Measurements from ENCODE around the gene KLHL6. TPM values are rescaled to one million over a fixed set of nuclear protein-coding genes. Genes with fewer than 3 reads are reported as not detected.

The KLHL6 gene
- total and polyA plus RNA-seq, 2 of the 8 experiments (the other 6 are each of a cell fraction or from before 2014, with no cell fraction given), result 0.05 TPM; not detected in 1

DNA sequence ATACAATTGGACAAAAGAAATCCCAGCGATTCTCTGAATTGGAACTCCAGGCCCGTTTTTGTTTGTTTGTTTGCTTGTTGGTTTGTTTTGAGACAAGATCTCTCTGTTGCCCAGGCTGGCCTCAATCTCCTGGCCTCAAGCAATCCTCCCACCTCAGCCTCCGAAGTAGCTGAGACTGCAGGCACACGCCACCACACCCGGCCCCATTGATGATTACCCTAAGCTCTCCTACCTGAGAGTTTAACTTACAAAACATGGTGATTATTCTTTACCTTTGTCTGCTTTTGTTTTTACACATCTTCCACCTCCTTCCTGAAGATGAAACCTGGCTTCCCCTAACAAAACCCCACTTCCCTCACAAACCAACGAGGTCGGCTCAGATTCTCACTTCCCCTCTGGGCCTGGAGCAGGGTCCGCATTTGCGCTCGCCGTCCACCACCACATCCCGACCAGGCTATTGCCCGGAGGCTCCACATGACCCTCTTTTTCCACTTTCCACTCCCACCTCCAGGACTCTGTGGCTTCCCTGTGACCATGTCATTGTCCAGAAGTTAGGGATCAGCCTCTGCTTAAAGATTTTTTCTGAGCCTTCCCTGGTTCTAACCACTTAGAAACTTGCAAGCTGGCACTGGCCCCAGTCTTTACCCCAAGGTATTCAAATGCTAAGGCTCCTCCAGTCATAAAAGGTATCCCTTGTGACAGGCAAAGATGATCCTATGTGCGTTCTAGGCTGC is 14.8 kb downstream of the KLHL6 start:
- Histone ChIP-seq H2AFZ (ENCODE audit: low read length) (no peak overlapping the region), H3K79me1 (ENCODE audit: low read depth, low read length) (no peaks in the 10 kb centered on the region), H3K23ac (ENCODE audit: insufficient read length) (no peak overlapping the region), H2BK12ac (ENCODE audit: low read depth, low read length) (no peak overlapping the region), H2AK5ac (ENCODE audit: low read depth, low read length) (no peak overlapping the region), H3K4me3 (ENCODE audit: extremely low read depth in 1 of 4, insufficient read depth in 2 of 4, low read depth in 3 of 4, low read length in 4 of 4) (no peak overlapping the region), H3K14ac (ENCODE audit: insufficient read length) (no peak overlapping the region), H3K4me1 (replicated peaks in 1 of 4; ENCODE audit: control insufficient read depth in 3 of 4, insufficient read depth in 4 of 4, low read length in 3 of 4) (peaks cover 0 to 7% (median 1%) of the 10 kb centered on the region in 4 experiments; a peak in 3 of 7 replicates), H3K9ac (replicated peaks in 1 of 4; ENCODE audit: extremely low read depth in 1 of 4, low read depth in 3 of 4, low read length in 3 of 4) (no peak overlapping the region), H4K20me1 (replicated peaks in 1 of 2; ENCODE audit: control insufficient read depth in 1 of 2, insufficient read depth in 2 of 2, low read length in 2 of 2) (no peaks in the 10 kb centered on the region), H4K8ac (ENCODE audit: extremely low read depth, insufficient read depth, low read length) (peak overlapping the region; percentile 58; the same call in 1 of the 2 replicates), H3K18ac (ENCODE audit: extremely low read depth, low read length) (no peak overlapping the region), H3K79me2 (ENCODE audit: control insufficient read depth in 1 of 2, insufficient read depth in 2 of 2, low read length in 2 of 2) (no peaks in the 10 kb centered on the region), H2BK20ac (ENCODE audit: low read length) (no peak overlapping the region), H3K4me2 (ENCODE audit: insufficient read depth in 1 of 2, low read depth in 2 of 2, low read length in 2 of 2) (no peak overlapping the region), H2BK5ac (ENCODE audit: low read depth, low read length) (no peak overlapping the region), H3K4ac (replicated peaks; ENCODE audit: insufficient read length, low read depth, low read length) (no peak overlapping the region), H3K56ac (replicated peaks; ENCODE audit: insufficient read length, low read depth, low read length) (no peak overlapping the region), H4K5ac (ENCODE audit: insufficient read length, low read depth, low read length) (no peak overlapping the region), H2BK120ac (replicated peaks; ENCODE audit: low read depth, low read length) (no peak overlapping the region), H3K27me3 (replicated peaks in 1 of 4; ENCODE audit: control insufficient read depth in 3 of 4, extremely low read depth in 1 of 4, insufficient read depth in 3 of 4, low read length in 3 of 4) (no peaks in the 10 kb centered on the region), H3K27ac (ENCODE audit: low read depth, low read length) (no peak overlapping the region), H3K23me2 (ENCODE audit: low read depth, low read length) (no peaks in the 10 kb centered on the region; the same call in 1 of the 2 replicates), H4K91ac (replicated peaks; ENCODE audit: insufficient read length, low read length) (no peak overlapping the region), H3K36me3 (ENCODE audit: control insufficient read depth in 2 of 4, insufficient read depth in 4 of 4, low read length in 3 of 4) (no peaks in the 10 kb centered on the region), H3K9me3 (ENCODE audit: insufficient read depth in 2 of 2, low read depth in 1 of 2, low read length in 1 of 2) (no peaks in the 10 kb centered on the region), H2BK15ac (ENCODE audit: low read length) (no peak overlapping the region)
- DNase-seq (ENCODE audit: low read depth in 1 of 2, low spot score in 2 of 2), result no peak
- FAIRE-seq, result no peak
- ChIA-PET POLR2A (ENCODE audit: partially characterized antibody) (interaction anchor here (1.3 kb wide), 1 partner anchor 95 kb away, joined by 3 read pairs; the partner anchor contains the start of gene KLHL24), CTCF (ENCODE audit: partially characterized antibody) (interaction anchor here (0.5 to 2.8 kb wide), 7 partner anchors 12 to 485 kb away, joined by 3 to 7 read pairs (median 4); no protein-coding TSS in a partner anchor)
- 92% methylated on average over 14 of the region's 14 CpGs; no CpG with 5 or more reads in 1 of the 2 experiments for WGBS, 2 experiments (ENCODE audit: extremely low coverage in 1 of 2, insufficient coverage in 1 of 2, insufficient read length in 1 of 2, insufficient replicate concordance in 2 of 2, low coverage in 1 of 2, low lambda C conversion rate in 2 of 2, missing lambda C conversion rate in 1 of 2)
- no peak for TF ChIP-seq KDM5A (IDR thresholded peaks at IDR 0.05; ENCODE audit: low read length)
- TF ChIP-seq SUZ12 (IDR thresholded peaks at IDR 0.05; ENCODE audit: low read length), result no peak
- TF ChIP-seq RAD21 (IDR thresholded peaks at IDR 0.05 in 1 of 2, conservative IDR thresholded peaks at IDR 0.05 in 1 of 2; ENCODE audit: low read depth in 2 of 2, low read length in 2 of 2), result no peak
- TF ChIP-seq PHF8 (conservative IDR thresholded peaks at IDR 0.05; ENCODE audit: low read depth, low read length), result no peak
- TF ChIP-seq BCL11A (IDR thresholded peaks at IDR 0.05; ENCODE audit: low read depth in 2 of 2, low read length in 2 of 2), result no peak
- TF ChIP-seq POU5F1 (IDR thresholded peaks at IDR 0.05; ENCODE audit: low read depth, low read length), result no peak
- TF ChIP-seq, protein P1, sequence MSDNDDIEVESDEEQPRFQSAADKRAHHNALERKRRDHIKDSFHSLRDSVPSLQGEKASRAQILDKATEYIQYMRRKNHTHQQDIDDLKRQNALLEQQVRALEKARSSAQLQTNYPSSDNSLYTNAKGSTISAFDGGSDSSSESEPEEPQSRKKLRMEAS (IDR thresholded peaks at IDR 0.05), result no peak
- no peak for TF ChIP-seq CHD1 (IDR thresholded peaks at IDR 0.05; ENCODE audit: low read depth, low read length)
- TF ChIP-seq SRF (IDR thresholded peaks at IDR 0.05; ENCODE audit: low read depth, low read length), result no peak
- no peak for TF ChIP-seq TCF12 (IDR thresholded peaks at IDR 0.05; ENCODE audit: low read depth, low read length)
- no peak for TF ChIP-seq RFX5 (IDR thresholded peaks at IDR 0.05; ENCODE audit: borderline replicate concordance, low read depth, low read length)
- no peak for TF ChIP-seq EP300 (IDR thresholded peaks at IDR 0.05; ENCODE audit: borderline replicate concordance in 1 of 2, low read depth in 2 of 2, low read length in 2 of 2)
